Gastrocnemius medialis (tissue), 4 donors: ENCODE results near the gene CHAF1B.

ENCODE experiments used
- POLR2A ChIP-seq, 2 donors: fragments of 450-650 bp; IDR thresholded peaks; one replicate each; pipeline ENCODE4 v1.6.1; 2017; ENCODE audit warnings: antibody characterized with exemption in 2 of 2, mild to moderate bottlenecking in 2 of 2, moderate library complexity in 2 of 2
- TF ChIP-seq, protein P1 (sequence below), 5 experiments: fragments of 450-650 bp in 3 of 5; fragments of 200-600 bp in 2 of 5; sonication (generic) in 2 of 5; IDR thresholded peaks in 4 of 5; conservative IDR thresholded peaks in 1 of 5; 1 replicate in 4 of 5; 2 replicates in 1 of 5; pipeline ENCODE4 v1.5.1; 2016 to 2019; ENCODE audit warnings: antibody characterized with exemption in 5 of 5, mild to moderate bottlenecking in 3 of 5, moderate library complexity in 3 of 5

DNA sequence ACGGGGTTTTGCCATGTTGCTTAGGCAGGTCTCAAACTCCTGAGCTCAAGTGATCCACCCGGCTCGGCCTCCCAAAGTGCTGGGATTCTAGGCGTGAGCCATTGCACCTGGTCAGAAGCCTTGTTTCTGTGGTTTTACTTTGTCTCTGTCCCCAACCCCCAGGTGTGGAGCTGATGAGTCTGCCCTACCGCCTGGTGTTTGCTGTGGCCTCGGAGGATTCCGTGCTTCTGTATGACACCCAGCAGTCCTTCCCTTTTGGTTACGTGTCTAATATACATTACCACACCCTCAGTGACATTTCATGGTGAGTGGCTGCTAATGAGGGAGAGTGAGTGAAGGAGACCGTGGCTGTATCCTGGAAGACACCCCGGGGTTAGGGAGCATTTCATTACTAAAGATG is 26.1 kb downstream of the CHAF1B start:
- TF ChIP-seq, protein P1, sequence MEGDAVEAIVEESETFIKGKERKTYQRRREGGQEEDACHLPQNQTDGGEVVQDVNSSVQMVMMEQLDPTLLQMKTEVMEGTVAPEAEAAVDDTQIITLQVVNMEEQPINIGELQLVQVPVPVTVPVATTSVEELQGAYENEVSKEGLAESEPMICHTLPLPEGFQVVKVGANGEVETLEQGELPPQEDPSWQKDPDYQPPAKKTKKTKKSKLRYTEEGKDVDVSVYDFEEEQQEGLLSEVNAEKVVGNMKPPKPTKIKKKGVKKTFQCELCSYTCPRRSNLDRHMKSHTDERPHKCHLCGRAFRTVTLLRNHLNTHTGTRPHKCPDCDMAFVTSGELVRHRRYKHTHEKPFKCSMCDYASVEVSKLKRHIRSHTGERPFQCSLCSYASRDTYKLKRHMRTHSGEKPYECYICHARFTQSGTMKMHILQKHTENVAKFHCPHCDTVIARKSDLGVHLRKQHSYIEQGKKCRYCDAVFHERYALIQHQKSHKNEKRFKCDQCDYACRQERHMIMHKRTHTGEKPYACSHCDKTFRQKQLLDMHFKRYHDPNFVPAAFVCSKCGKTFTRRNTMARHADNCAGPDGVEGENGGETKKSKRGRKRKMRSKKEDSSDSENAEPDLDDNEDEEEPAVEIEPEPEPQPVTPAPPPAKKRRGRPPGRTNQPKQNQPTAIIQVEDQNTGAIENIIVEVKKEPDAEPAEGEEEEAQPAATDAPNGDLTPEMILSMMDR (IDR thresholded peaks at IDR 0.05 in 4 of 5, conservative IDR thresholded peaks at IDR 0.05 in 1 of 5): no peak
- TF ChIP-seq POLR2A (IDR thresholded peaks at IDR 0.05): no peak
